ENCODE data around the gene TTLL11. TPM values are rescaled to one million over a fixed set of nuclear protein-coding genes. Genes with fewer than 3 reads are reported as not detected.

The TTLL11 gene
- total RNA-seq, 1 donor from 2014 or later = 23.6 TPM

DNA sequence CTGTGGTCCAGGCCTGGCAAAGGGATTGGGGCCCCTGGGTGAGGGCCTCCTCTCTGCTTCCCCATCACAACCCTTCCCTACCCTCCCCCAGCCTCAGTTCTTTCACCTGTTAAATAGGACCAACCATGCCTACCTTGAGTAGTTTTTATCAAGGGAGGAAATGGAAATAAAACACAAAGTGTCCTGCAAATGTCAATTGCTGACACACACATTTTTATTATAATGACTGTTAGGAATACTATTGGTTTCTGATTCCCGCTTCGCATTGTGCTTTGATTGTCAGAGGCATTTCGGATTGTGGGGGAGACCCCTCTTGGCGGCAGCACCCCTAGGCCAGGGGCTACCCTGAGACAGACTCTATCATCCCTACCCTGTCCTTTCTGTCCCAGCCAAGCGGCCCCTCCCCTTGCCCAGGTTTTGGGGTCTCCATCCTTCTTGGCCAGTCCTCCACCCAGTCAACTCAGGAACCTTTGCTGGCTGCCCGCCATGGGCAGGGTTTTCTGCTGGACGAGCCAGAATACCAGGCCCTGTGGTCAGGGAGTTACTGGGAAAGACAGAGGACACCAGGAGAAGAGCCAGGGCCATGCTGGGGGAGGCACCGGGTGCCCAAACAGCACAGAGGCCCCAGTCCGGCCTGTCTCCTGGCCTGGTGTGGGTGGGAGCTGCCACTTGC is 18.4 kb upstream of the TTLL11 start:
- no peak for FAIRE-seq

DNA sequence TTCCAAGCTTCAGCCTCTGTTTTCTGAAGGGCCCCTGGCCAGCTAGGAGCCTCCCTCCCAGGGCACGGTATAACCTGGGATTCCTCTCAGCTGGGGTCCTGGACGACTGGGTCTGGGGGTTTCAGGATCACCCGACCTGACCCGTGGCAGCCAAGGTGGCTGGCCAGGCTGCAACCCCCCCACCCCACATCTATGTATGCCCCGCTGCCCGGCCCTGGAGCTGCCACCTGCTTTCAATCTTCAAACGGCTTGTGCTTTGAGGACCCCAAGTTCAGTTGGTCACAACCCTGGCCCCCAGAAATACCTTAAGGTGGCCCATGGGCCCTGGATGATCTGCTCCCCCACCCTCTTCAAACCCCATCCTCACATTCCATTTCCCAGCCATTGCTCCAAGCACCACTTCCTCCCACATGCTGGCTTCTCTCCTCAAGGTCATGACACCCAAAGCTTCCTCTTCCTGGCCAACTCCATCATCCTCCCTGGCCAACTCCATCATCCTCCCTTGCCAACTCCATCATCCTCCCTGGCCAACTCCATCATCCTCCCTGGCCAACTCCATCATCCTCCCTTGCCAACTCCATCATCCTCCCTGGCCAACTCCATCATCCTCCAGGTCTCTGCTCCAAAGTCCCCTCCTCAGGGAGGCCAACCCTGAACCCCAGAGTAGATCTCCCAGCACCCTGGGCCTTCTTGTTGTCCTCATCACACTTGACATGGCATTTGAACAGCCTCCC is 17.2 kb upstream of the TTLL11 start:
- FAIRE-seq (no peak), DNase-seq (ENCODE audit: low spot score in 2 of 2) (no peak)

More for the DNA sequence above, 18.4 kb upstream of the TTLL11 start:
- DNase-seq (ENCODE audit: low spot score in 2 of 2) = no peak

DNA sequence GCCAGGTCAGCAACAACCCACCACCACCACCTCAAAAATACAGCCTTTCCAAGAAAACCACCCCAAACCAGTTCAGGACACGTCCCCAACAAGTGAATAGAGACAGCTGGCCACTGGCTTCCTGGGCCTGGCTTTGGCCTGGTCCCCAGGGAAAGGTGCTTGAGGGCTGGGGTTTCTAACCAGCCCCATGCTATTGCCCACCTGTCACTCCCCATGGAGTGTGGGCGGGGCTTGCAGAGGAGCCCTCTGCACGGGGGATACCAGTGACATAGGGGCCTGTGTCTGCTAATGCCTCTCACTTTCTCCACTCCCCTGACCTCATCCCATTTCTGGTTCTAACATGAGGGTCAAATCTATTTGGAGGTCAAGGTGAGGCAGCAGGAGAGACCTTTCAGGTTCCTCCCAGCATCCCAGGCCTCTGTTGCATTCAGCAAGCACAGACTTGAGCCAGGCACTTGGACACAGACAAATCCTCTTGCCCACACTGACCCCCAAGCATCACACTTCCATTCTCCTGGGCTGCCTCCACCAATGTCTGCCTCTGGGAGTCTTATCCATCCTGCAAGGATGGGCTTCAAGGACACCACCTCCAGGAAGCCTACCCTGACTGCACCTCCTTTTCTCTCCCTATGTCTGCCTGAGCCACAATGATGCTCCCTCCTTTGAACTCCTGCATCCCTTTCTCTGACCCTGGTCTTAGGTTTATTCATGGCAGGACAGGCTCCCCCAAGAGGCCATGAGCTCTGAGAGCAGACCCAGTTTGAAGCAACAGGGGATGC is 16.1 kb upstream of the TTLL11 start:
- no peak for FAIRE-seq
- DNase-seq (ENCODE audit: low spot score in 2 of 2) = no peak

DNA sequence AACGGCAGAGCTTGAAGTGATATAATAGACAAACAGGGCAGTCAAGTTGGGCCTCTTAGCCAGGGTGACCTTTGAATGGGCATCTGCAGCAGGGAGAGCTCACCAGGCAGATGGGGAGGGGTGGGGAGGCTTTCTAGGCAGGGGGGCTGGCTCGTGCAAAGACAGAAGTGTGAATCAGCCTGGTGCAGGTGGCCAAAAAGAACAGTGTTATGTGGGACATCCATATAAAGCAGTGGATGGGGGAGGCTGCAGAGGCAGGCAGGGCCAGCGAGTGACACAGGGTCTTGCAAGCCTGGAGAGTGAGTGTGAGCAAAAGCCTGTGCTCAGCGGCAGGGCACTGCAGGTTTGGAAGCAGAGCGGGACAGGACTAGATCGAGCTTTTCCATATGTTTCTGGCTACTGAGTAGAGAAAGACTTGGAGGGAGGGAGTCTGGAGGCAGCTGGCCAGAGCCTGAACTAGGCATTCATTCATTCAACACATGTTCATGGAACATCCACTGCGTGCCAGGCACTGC is 14.2 kb upstream of the TTLL11 start:
- DNase-seq (ENCODE audit: low spot score in 2 of 2) (no peak), FAIRE-seq (no peak)

GRCh38 chr9:122106576-122106975 is 13.5 kb upstream of the TTLL11 start:
- no peak for DNase-seq (ENCODE audit: low spot score in 2 of 2)
- FAIRE-seq = no peak

DNA sequence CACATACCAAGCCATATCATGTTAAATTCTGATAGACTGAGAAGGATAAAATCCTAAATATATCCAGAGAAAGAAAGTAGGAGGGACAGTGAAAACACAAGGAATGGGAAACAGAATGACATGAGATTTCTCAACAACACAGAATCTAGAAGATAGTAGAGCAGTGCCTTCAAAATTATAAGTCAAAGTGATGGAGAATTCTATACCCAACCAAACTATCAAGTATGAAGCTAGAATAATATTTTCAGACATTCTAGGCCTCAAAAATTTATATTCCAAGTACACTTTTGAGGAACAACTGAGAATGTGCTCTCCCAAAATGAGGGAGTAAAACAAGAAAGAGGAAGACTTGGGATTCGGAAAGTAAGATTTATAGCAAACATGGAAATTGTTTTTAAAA is 10.9 kb upstream of the TTLL11 start:
- FAIRE-seq = no peak

GRCh38 chr9:122102156-122102555 is 9.0 kb upstream of the TTLL11 start:
- DNase-seq (ENCODE audit: low spot score in 2 of 2) = no peak
- FAIRE-seq = no peak

More for the DNA sequence above, 10.9 kb upstream of the TTLL11 start:
- DNase-seq (ENCODE audit: low spot score in 2 of 2) = no peak

- DNase-seq (ENCODE audit: low spot score in 2 of 2) (no peak), FAIRE-seq (no peak)
These were observed 7.6 kb upstream of the TTLL11 start for GRCh38 chr9:122100756-122101155.

GRCh38 chr9:122099271-122099869 is 6.3 kb upstream of the TTLL11 start:
- FAIRE-seq (no peak), DNase-seq (ENCODE audit: low spot score in 2 of 2) (peak; percentile 59 to 74)

- no peak for FAIRE-seq
- no peak for DNase-seq (ENCODE audit: low spot score in 2 of 2)
These were observed 4.7 kb upstream of the TTLL11 start for GRCh38 chr9:122097679-122098315.

DNA sequence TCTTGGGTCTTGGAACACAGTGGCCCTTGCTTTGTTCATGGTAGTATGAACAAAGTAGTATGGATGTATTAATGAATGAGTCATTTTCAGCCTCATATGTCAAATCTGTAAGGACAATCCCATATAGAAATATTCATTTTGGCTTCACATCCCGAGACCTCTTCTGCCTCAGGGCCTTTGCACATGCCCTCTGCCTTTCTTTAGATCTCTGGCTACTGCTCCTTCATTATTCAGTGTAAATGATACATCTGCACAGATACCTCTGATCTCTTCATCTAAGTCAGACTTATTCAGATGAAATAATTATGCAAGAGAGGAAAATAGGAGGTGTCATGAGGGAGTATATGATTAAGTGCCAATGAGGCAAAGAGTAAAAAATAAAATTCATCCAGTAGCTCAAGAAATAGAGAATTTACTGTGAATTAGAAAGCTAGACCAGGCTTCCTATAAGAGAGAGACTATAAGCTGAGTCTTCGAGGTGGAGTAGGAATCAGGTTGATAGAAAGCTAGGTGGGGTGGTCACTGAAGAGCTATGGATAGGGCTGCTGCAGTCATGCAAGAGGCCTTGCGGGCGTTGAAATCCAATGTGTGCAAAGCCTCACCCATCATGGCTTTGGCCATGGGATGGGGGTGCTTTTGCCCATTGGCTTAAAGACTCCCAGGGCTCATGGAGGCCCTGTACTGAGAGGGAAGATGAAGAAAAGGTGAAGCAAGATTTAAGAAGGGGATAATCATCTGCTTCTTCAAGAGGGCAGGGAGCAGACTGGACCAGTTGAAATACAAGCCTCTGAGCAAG is 3.7 kb upstream of the TTLL11 start:
- DNase-seq (ENCODE audit: low spot score in 2 of 2) (no peak), FAIRE-seq (no peak)

DNA sequence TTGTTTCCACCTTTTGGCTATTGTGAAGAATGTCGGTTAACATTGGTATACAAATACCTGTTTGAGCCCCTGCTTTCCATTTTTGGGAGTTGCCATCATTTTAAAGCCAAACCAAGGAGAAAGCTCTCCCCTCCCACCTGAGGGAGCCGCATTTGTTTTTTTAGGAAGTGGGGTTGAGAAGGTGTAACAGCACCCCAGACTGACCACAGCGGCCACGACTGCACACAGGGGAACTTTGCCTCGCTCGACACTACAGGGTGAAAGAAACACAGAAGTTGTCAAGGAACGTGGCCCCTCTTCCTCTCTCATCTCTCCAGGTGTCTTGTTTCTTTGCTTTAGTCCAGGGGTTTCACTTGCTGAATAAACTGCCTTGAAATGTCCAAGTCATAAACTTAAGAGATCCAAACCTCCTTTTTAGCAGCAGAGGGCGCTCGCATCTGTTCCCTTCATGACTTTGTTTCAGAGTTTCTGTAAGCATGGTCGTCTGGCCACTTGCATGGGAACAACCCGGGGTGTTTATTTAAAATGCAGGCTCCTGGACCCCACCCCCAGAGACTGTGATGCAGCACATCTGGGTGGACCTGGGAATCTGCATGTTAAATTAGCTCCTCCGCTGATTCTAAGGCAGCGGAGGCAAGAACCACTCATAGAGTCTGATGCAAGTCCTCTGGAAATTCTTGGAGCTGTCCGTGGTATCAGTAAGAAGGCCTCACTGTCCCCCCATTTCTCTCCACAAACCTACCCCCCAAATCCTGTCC is 2.1 kb upstream of the TTLL11 start:
- FAIRE-seq (no peak), DNase-seq (ENCODE audit: low spot score in 2 of 2) (no peak)

- DNase-seq (ENCODE audit: low spot score in 2 of 2) (no peak), FAIRE-seq (no peak)
These were observed 1.2 kb downstream of the TTLL11 start for GRCh38 chr9:122091682-122092592.

DNA sequence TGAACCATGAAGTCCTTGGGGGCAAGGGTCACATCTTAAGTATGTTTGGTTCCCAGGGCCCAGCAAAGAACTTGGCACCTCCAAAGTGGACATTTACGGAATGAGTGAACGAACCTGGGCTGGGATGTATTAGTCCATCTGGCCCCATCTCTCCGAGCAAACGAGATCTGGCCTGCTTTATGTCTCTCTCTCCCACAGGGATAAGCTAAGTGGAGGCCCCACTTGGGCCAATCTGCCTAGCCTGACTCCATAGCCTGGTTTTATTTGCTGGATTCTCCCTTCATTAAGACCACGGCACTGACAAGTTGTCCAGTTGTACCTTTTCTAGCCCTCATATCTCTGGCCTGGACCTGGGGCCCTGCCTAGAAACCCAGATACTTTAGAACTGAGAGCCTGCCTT is 2.1 kb downstream of the TTLL11 start:
- DNase-seq (ENCODE audit: low spot score in 2 of 2) (no peak), FAIRE-seq (no peak)

GRCh38 chr9:122090287-122090883 is 2.7 kb downstream of the TTLL11 start:
- no peak for FAIRE-seq
- no peak for DNase-seq (ENCODE audit: low spot score in 2 of 2)

DNA sequence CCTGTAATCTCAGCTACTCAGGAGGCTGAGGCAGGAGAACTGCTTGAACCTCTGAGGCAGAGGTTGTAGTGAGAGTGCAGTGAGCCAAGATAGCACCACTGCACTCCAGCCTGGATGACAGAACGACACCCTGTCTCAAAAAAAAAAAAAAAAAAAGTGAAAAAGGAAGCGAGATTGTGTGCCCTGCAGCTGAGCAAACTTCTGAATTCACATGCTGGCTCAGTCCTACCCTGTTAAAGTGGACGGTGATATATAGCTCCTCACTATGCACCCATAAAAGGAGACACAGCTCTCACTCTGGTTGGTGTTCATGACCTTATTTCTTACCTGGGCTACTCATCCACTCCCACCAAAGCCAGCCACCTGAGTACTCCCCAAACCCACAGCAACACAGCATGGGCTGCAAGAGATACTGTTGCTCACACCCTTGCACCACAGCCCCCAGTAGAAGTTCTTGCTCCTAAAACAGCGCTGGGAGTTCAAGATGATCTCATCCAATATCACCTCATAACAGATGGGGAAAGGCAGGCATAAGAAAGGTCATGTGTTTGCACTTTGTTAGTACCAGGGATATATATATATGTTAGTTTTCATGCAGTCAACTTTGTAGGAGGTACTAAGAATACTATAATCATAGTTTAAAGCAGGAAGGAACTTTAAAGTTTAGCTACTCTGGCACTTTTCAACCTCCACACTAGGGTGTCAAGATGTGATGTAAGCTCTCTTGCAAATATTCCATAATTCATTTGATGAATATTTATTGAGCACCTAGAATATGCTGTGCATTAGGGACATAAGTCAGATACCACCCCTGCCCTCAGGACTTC is 4.0 kb downstream of the TTLL11 start:
- no peak for FAIRE-seq
- DNase-seq (ENCODE audit: low spot score in 2 of 2) = no peak

Measured in frontal cortex (tissue), 4 donors.